Brain pericyte (primary cell): ENCODE results near the gene PTPN18.
"Not testable (repeated sequence)": the region's sequence is repeated elsewhere in the genome, so short reads cannot be mapped to it uniquely, and the experiment has no call there.

Experiments used
- DNase-seq: peaks from one replicate; pipeline ENCODE4 v3.0.0-alpha.2; 2012; ENCODE audit warnings: low read depth, low spot score

Gene PTPN18, protein sequence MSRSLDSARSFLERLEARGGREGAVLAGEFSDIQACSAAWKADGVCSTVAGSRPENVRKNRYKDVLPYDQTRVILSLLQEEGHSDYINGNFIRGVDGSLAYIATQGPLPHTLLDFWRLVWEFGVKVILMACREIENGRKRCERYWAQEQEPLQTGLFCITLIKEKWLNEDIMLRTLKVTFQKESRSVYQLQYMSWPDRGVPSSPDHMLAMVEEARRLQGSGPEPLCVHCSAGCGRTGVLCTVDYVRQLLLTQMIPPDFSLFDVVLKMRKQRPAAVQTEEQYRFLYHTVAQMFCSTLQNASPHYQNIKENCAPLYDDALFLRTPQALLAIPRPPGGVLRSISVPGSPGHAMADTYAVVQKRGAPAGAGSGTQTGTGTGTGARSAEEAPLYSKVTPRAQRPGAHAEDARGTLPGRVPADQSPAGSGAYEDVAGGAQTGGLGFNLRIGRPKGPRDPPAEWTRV

DNA sequence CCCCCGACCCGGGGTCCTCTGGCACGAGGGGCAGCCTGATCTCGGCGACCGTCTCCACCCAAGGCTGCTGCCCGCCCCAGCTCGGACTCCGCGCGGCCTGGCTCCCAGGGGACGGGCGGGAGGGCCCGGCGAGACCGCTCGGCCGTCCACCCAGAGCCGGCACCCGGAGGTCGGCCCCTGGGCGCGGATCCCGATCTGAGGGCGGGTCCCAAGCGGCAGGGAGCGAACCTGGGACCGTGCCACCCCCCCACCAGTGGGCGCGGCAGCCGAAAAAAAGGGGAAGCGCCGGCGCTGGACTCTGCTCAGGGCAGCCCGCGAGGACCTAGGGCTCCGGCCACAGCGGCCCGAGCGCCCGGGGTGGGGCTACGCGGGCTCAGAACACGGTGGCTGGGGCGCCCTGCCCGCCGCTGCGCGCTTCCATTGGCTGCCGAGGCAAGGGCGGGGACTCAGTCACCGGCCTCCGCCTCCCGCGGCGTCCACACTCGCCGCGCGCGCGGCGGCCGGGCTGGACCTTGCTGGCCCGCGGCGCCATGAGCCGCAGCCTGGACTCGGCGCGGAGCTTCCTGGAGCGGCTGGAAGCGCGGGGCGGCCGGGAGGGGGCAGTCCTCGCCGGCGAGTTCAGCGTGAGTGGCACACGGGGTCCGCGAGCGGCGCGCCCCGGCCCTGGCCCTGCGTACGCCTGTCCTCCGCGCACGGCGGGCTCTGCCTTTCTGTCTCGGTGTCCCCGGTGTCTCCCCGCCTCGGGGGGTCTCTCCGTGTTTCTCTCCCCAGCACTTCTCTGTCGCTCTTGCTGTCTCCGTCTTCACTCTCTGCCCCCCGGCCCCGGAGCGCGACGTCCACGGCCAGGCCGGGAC, at the start of gene PTPN18:
PTPN18 (plus strand) TSS at position 479 of the 854 bp plus-strand sequence; CDS start at position 531, 52 bp downstream.
- no peak for DNase-seq

DNA sequence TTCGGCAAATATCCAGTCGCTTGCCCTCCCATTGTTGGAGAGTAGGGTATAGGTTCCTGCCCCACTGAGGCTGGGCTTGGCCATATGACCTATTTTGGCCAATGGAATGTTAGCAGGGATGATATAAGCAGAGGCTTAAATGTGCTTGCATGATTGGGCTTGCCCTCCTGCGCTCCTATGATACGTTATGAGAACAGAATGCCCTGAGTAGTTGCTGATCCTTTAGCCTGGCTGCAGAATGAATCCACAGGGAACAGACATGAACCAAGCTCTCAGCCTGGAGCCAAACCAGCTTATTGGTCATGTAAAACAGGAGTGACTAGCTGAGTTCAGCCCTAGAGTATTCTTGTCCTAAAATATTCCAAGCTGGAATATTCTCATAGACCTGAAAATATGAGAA, 48.0 kb upstream of the PTPN18 start:
- DNase-seq: no peak

DNA sequence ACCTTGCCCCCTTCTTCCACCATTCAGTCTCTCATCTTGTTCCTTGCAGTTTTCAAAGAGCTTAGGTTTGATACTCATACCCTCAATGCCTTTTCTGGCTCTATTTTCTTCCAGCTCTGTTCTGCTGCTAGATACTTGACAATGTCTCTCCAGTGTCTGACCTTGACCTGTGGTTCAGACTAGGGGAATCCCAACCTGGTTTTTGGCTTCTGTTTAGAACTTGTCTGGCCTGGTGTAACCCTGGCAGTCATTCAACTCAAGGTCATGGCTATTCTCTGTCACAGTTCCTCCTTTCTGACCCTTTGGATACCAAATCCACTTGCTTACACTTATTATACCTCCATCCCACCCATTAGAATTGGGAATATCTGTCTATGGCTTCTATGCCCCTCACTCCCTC, 45.0 kb upstream of the PTPN18 start:
- DNase-seq: no peak

DNA sequence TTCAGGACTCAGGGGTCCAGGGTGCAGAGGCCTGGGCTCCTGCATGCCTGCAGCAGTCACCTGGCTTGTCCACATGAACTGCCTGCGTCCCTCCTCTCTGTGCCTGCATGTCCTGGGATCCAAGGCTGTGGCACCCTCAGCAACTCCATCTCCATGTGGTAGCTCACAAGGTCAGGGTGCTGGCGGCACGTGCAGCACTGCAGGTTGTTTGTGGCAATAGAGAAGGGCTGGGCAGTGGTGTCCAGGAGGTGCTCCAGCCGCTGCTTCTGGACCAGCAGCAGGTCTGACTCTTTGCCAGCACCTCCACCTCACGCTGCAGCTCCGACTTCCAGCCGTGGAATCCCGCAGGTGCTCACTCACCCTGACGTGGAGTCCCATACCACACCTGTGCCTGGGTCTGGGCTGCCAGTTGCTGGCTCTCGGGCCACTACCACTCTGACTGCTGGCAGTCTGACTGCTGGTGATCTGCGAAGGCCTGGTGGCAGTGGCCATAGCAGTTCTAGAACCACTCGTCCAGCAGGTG, 42.0 kb upstream of the PTPN18 start:
- DNase-seq: no peak

DNA sequence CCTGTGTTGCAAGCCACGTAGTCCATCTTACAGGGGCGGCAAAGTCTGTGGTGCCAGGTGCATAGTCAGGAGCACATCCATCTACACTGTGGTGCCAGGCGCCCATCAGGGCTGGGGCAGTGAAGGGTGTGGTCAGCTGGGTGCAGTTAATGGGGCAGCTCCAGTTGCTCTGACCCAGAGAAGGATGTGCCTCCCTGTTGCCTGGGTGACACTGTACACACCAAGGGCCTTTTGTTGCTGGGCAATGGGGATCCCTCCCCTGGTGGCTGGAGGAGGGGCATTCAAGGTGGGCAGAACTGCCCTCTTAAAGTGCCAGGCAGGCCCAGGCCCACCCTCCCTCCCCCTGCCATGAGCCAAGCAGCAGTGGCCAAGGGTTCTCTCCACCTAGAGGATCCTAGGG, 41.5 kb upstream of the PTPN18 start:
- DNase-seq: no peak

DNA sequence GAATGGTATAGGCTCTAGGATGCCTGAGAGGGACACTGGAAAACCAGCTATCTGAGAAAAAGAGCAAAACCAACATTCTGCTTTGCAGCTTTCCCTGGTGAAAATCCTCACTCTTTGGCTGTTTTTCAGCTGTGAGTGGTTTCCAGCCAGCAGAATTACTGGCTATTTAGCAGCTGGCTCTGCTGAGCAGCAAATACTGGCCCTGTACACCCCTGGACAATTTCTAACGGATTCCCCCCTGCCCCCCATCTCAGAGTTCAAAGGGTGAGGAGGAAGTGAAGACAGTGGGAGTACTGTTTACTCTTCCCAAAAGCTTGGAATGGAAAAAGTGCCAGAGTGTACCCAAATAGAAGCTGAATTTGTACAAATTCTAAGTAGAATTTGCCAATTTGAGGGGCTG, 39.3 kb upstream of the PTPN18 start:
- no peak for DNase-seq

DNA sequence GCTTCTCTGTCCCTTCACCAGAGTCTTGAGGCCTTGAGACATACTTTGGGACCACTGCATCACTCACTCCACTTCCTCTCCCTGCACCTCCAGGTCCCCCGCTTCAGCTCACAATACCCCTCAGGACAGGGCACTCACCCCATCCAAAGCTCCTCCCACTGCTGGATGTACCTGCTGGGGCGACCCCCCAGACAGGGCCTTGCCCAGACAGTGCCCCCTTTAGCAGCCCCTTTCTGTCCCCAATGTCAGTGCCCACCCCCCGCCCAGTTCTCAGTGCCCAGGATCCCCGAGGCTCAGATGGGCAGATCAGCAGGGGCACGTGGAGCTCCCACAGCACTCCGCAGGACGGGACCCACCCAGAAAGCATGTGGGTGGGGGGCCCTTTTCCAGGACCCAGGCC, 37.0 kb upstream of the PTPN18 start:
- no peak for DNase-seq

DNA sequence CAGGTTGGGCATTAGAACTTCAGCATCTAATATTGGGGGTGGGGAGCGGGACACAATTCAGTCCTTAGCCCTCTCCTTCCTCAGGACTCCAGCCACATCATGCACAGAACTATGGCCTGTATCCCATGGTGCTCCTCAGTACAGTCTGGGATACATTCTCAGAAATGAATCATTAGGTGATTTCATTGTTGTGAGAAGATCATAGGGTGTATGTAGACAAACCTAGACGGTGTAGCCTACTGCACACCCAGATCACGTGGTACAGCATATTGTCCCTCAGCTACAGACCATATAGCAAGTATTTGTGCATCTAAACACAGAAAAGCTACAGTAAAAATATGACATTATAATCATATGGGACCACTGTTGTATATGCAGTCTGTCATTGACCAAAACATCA, 36.3 kb upstream of the PTPN18 start:
- no peak for DNase-seq

DNA sequence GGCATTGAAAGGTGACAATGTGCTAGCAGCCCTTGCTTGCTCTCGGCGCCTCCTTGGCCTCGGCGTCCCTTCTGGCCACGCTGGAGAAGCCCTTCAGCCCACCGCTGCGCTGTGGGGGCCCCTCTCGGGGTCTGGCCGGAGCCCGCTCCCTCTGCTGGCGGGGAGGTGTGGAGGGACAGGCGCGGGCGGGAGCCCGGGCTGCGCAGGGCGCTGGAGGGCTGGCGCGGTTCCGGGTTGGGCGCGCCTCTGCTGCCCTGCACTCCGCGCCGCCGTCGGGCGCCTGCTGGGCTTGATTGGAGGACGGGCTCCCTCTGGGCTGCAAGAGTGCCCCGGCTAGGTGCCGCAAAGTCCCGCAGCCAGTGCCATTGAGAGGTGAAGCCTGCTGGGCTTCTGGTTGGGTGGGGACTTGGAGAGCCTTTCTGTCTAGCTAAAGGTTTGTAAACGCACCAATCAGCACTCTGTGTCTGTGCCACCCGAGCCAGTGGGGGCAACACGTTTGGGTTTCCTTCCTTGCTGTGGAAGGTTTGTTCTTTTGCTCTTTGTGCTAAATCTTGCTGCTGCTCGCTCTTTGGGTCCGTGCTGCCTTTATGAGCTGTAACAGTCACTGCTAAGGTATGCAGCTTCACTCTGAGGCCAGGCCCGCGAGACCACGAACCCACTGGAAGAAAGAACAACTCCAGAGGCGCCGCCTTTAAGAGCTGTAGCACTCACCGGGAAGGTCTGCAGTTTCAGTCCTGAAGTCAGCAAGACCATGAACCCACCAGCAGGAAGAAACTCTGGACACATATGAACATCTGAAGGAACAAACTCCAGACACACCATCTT, 27.9 kb upstream of the PTPN18 start:
- DNase-seq: no peak

DNA sequence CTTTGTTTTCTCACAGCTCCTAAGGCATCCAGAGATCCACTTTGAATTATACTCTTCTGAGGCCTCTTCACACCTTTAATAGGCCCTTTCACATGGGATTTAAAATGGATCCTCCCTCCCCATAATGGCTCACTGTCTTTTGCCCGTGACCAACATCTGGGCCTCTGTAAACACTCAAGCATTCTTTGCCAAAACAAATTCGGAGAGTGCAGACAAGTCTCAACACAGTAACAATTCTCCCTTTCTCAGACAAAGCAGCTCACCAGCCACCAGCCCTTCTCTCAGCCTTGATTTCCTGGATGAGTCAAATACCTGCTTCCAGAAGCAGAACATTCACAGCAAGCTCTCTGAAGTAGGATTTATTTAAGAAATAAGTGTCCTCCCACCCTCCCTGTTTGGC, 27.1 kb upstream of the PTPN18 start:
- DNase-seq: no peak

DNA sequence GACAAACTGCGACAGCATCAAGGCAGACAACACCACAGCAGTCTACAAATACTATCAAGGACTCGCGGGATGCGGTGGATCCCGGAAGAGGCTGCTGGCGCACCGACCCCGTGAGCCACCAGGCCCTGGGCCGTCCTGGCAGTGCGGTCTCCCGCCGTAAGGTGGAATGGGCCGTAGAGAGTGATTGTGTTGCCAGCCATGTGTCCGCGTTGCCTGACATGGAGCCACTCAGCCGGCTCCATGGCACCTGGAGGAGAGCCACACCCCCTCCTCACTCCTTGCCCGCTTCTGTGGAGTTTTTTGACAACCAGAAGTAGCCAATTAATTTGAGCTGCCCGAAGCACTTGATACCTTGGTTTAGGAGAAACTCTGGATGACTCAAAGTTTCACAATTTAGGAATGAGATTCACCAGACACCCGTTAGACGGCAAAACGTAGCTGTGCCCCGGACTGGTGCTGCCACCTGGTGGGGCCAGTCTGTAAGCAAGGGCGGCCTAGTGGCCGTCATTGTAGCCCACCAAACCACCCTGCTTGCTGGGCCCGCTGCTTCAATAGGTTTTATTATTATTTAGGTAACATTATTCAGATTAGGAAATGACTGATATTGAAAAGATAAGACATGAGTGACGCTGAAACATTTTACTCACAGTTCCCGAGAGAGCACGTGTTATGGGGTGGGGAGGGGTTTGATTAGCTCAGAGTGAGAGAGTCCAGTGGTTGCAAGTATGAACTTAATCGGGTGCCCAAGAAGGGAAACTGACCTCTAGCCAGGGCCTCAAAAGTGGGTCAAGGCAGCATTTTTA, 23.4 kb upstream of the PTPN18 start:
- peak; percentile 22 for DNase-seq

DNA sequence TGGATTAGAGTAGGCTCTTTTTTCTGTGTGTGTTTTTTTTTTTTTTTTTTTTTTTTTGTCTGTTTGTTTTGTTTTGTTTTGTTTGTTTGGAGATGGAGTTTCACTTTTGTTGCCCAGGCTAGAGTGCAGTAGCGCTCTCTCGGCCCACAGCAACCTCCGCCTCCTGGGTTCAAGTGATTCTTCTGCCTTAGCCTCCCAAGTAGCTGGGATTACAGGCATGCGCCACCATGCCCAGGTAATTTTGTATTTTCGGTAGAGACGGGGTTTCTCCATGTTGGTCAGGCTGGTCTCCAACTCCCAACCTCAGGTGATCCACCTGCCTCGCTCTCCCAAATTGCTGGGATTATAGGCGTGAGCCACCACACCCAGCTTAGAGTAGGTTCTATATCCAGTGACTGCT, 22.6 kb upstream of the PTPN18 start:
- DNase-seq: not testable (repeated sequence)

DNA sequence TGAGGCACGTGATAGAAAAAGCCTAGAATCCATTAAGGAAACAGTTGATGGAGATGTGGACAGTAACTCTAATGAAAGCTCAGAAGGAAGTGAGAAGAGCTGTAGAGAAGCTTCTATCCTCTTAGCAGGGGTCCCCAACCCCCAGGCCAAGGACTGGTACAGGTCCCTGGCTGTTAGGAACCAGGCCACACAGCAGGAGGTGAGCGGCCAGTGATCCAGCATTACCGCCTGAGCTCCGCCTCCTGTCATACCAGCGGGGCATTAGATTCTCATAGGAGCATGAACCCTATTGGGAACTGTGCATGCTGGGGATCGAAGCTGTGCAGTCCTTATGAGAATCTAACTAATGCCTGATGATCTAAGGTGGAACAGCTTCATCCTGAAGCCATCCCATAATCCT, 21.8 kb upstream of the PTPN18 start:
- no peak for DNase-seq

DNA sequence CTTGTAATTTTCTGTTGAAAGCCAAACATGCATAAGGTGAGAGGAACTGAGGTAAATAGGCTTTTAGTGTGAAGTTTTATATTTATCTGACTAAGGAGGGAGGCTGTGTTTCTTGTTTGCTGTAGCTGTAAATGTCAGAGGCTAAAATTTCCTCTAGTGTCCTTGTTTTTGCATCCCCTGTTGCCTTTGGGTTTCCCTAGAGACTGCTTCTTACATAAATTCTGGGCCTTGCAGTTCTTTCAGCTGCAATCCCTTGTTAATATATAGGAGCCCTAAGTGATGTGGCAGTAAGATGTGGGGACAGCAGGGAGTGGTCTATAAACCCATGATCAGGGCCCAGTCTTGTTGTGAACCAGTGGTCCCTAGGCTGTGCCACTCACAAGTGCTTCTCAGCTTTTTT, 20.6 kb upstream of the PTPN18 start:
- no peak for DNase-seq

DNA sequence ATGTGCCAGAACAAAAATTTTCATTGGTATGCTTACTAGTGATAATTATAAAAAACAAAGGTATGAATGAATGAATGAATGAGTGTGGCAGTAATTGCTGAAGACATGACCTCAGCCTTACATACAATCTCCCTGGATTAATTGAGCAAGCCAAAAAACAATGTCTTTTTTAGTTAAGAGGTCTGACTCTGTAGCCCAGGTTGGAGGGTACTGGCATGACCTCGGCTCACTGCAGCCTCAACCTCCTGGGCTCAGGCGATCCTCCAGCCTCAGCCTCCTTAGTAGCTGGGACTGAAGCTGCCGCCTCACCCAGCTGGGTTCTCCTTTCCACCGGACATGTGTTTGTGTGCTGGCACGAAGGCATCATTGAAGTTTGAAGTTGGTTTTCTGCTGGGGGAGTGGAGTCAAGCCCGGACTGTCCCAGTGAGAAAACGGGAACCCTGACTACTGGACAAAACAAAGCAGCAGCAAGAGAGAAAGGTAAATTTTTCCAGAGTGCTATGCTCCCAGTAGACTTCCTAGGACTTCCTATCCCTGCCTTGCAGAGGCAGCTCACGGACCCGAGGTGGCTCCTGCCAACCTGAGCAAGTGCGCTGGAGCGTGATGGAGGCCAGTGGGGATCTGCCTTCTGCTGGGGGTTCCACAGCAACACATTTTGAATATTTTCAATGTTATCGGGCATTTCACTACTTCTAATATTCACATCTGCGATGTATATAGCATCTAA, 19.5 kb upstream of the PTPN18 start:
- DNase-seq: no peak

DNA sequence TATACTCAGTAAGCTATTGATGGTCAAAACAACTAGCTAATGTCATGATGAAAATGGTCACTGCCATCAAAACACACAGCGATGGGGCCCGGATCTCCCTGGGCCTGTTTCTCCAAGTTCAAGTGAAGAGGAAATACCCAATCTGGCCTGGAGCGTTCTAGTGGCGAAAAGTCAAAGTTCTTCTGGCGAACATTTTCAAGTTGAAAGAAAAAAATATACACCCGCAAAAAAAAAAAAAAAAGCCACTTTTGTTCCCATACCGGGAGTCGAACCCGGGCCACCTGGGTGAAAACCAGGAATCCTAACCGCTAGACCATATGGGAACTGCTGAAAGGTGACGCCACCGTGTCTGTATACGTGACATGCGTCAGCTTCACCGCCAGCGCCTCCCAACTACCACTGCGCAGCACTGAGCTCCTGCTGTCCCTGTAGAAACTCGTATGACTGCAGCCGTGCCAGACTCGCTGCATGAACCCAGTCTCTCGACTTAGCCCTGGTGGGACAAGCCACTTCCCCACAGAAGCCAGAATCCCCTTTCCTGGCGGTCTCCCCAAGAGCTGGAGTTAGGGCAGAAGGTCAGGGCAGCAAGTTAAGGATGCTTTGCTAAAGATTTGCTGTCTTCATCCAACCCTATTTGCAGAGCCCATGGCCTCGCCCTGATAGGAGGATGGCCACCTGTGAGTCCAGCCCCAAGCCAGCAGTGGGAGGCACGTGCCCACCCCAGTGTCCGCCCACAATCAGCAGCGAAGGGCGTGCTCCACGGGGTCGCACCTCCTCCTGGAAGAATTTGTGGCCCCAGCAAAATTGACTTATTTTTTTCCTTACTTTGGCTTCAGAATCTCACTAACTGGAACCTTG, 18.8 kb upstream of the PTPN18 start:
- DNase-seq: peak; percentile 81

DNA sequence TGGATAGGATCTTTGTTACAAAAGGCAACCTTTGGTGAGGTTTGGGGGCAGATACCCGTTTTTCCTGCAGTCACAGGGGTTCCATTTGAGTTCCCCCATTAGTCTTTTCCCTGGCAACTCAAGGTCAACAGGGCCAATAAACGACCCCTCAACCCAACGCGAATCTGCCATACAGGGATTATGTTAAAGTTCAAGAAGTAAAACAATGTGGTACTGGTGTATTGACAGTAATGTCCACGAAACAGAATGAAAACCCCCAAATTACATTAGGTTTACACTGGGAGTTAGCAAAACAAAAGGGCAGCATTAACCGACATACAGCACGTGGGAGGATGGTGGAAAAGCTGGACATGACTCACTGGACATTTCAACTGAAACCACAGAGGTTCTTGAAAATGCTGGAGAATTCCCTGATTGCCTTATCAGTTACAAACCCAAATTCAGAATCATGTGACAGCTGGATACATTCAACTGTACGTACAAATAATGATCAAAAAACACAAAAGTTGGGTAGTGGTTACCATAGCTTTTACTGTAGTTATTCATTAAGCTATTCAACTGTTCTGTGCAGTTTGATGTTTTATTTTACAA, 18.0 kb upstream of the PTPN18 start:
- no peak for DNase-seq

DNA sequence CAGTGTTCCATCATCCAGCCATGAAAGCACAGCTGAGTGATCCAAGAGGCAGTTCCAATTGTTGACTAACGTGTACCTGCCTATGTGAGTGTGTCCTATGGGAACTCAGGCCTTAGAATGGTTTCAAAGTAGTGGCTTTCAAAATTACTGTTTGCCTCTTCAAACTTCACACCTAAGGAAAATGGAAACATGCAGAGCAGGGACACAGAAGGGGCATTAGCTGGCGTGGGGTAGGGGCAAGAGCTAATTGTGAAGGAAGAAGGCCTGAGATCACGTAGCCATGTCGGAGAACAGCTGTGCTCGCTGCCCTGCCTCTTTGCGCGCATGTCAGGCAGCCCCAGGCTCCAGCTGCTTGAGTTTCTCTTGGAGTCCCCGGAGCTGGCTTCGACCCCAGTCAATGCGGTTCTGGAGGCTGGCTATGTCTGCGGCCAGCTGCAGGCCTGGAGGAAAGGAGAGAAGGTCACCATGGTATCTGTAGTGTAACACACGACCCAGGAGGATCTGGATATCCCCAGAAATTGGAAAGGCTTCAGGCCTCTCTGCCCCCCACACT, 17.0 kb upstream of the PTPN18 start:
- no peak for DNase-seq
